Measurements from ENCODE around the gene PLEKHB1.

PLEKHB1 gene

DNA sequence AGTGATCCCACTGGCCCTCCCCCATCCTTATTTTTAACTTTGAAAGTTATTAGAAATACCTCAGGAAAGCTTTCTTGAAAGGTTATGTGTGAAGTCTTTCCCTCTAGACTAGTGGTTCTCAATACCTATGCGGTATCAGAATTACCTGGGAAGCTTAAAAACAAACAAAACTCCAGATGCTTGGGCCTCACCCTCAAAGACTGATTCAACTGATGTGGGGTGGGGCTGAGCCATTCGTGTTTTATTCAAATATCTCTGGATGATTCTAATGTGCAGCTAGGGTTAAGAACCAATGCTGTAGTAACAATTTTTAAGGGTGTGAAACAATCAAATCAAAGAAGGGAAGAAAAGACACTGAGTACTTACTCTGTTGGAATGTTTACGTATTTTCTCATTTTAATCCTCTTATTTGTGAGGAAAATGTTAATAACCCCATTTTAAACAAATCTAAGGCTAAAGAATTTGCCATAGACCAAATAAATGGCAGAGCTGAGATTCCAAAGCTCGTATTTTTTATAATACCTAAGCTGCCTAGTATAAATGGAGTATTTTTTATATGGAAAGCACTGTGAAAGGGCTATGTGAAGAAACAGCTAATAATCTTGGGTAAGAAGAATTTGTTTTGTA, 47.6 kb downstream of the PLEKHB1 start:
- in situ Hi-C loops (cut with MboI; ENCODE audit: low sequenced_read_pairs, unreplicated experiment) = no loop called here
- TF ChIP-seq, protein P1, sequence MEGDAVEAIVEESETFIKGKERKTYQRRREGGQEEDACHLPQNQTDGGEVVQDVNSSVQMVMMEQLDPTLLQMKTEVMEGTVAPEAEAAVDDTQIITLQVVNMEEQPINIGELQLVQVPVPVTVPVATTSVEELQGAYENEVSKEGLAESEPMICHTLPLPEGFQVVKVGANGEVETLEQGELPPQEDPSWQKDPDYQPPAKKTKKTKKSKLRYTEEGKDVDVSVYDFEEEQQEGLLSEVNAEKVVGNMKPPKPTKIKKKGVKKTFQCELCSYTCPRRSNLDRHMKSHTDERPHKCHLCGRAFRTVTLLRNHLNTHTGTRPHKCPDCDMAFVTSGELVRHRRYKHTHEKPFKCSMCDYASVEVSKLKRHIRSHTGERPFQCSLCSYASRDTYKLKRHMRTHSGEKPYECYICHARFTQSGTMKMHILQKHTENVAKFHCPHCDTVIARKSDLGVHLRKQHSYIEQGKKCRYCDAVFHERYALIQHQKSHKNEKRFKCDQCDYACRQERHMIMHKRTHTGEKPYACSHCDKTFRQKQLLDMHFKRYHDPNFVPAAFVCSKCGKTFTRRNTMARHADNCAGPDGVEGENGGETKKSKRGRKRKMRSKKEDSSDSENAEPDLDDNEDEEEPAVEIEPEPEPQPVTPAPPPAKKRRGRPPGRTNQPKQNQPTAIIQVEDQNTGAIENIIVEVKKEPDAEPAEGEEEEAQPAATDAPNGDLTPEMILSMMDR (IDR thresholded peaks at IDR 0.05; ENCODE audit: borderline replicate concordance, control extremely low read depth, extremely low read depth, insufficient read depth, missing control alignments) = no peak
- DNase-seq (ENCODE audit: low spot score) = no peak

- in situ Hi-C loops (cut with MboI; ENCODE audit: low sequenced_read_pairs, unreplicated experiment) = no loop called here
- no peak for DNase-seq (ENCODE audit: low spot score)
- TF ChIP-seq, protein P1 (IDR thresholded peaks at IDR 0.05; ENCODE audit: borderline replicate concordance, control extremely low read depth, extremely low read depth, insufficient read depth, missing control alignments) = no peak
Measured at GRCh38 chr11:73705053-73705452, 58.7 kb downstream of the PLEKHB1 start.

DNA sequence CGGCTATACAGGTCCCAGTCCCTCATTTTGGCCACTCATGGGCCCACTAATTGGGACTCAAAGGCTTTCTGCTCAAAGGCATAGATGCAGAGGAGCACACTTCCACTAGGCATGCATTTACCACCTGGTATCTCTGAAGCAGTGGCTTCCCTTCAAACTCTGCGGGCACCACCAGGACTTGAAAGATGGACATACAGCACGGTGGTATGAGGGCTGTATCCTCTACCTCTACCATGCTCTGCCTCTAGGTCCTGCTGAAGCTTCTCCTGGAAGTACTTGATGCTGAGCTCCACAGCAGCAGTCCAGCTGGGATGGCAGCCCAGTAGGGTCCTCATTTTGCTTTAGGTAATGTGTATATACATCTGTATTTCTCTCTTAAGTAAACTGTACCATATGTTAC, 64.6 kb downstream of the PLEKHB1 start:
- DNase-seq (ENCODE audit: low spot score) = no peak
- in situ Hi-C loops (cut with MboI; ENCODE audit: low sequenced_read_pairs, unreplicated experiment) = no loop called here
- TF ChIP-seq, protein P1 (IDR thresholded peaks at IDR 0.05; ENCODE audit: borderline replicate concordance, control extremely low read depth, extremely low read depth, insufficient read depth, missing control alignments) = no peak

Data from GM13976 (cell line).